HEK293 (cell line): ENCODE measurements around the gene SELENOI.

Source experiments
- ZBTB7A ChIP-seq: fragments of 450-650 bp; formaldehyde crosslinking; IDR thresholded peaks from 2 replicates; pipeline ENCODE4 v1.5.1; 2016; ENCODE audit warnings: low read depth, missing biosample characterization, missing genetic modification characterization
- ZNF114 ChIP-seq: fragments of 450-650 bp; formaldehyde crosslinking; IDR thresholded peaks from 2 replicates; pipeline ENCODE4 v1.5.0; 2017; ENCODE audit warnings: missing biosample characterization, missing genetic modification characterization
- TF ChIP-seq, protein P1 (sequence below): fragments of 450-650 bp; formaldehyde crosslinking; IDR thresholded peaks from 2 replicates; pipeline ENCODE4 v1.5.1; 2016; ENCODE audit warnings: missing biosample characterization, missing genetic modification characterization

DNA sequence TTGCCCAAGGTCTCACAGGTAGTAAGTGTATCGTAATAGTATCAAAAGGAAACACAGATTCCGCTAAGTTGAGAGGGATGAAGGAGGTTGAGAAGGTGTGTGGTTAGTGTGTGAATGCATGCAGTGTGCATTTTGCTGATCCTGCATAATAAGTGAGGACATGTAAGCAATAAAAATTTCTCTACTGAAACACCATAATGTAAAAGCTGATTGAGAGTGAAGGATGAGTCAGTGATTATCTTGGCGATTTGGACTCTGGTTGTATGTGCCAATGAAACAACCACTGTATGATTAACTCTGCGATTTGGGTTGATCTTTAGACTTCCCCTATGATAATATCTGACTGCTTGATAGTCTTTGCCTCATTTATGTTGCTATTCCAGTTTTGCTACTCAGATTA, 17.4 kb downstream of the SELENOI start:
- TF ChIP-seq ZNF114 (tag by site-specific recombination), result no peak
- TF ChIP-seq ZBTB7A, result no peak
- TF ChIP-seq, protein P1, sequence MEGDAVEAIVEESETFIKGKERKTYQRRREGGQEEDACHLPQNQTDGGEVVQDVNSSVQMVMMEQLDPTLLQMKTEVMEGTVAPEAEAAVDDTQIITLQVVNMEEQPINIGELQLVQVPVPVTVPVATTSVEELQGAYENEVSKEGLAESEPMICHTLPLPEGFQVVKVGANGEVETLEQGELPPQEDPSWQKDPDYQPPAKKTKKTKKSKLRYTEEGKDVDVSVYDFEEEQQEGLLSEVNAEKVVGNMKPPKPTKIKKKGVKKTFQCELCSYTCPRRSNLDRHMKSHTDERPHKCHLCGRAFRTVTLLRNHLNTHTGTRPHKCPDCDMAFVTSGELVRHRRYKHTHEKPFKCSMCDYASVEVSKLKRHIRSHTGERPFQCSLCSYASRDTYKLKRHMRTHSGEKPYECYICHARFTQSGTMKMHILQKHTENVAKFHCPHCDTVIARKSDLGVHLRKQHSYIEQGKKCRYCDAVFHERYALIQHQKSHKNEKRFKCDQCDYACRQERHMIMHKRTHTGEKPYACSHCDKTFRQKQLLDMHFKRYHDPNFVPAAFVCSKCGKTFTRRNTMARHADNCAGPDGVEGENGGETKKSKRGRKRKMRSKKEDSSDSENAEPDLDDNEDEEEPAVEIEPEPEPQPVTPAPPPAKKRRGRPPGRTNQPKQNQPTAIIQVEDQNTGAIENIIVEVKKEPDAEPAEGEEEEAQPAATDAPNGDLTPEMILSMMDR (tag by site-specific recombination), result no peak
